SW480 (cell line): ENCODE measurements around the gene TEAD1.

Experiments used
- DNase-seq: peaks from one replicate; pipeline ENCODE4 v3.0.0-alpha.2; 2016; ENCODE audit warnings: low spot score

TEAD1 gene

GRCh38 chr11:12835286-12835685 lies 161.1 kb downstream of the TEAD1 start:
- no peak for DNase-seq

DNA sequence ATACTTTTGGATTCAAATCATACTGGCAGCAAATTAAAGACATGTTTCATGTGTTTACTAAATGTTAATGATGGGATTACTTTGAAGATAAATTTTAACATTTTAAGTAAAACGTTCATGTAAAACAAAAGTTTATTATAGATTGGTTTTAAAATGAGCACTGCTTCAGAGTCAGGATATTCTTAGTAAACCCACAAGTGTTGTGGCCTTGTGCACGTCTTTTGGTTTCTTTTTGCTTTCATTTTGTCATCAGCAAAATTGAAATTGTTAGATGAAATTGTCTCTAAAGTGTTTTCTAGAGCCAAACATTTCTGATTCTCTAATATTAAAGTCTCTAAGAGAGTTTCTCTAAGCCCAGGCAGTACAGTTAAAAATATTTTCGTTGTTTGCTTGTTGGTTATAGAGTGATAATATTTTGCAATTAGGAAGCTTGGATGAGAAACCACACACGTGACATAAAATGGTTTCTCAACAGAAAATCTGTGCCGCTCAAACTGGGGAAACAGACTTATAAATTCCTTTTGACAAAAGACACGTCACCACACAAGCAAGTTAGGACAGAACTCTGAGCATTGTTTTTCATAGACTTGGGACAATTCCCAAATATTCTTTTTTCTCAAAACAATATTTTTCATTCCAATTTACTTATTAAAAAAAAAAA lies 164.4 kb downstream of the TEAD1 start:
- no peak for DNase-seq

DNA sequence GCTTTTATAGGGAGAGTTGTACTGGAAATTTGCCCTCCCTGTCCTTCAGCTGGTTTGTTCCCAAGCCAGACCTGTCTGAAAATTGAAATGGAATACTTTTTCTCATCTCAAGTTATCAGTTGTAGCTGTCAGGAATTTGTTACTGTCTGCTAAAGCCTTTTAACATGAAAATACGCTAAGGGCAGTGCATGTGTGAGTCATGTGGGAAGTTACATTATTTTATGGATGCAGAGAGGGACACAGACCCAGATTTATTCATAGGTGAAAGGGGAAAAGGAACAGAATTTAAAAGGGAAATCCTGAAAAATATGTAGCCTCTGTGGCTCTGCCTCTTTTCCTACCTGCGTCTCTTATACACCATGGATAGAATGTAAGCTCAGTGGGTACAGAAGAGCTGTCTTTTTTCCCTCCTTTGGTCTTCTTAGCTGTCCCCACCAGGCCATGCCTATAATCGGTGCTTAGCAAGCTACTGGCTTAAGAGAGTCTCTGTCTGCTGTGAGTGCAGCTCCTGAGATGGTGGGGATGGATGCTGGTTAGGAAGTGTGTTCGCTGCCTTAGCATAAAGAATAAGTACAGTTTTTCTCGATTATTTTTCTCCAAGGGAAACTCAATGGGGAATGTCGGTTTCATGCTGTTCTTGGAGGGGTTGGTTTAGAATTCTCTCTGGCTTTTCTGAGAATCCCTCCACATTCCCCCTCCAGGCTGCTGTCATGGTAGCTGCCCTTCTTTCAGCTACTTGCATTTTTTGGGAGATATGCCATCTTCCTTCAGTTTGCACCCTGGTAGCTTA lies 166.8 kb downstream of the TEAD1 start:
- no peak for DNase-seq

- no peak for DNase-seq
Measured at GRCh38 chr11:12841946-12842630, 167.9 kb downstream of the TEAD1 start.

- DNase-seq = peak; percentile 39
Measured at GRCh38 chr11:12842933-12843636, 168.9 kb downstream of the TEAD1 start.

DNA sequence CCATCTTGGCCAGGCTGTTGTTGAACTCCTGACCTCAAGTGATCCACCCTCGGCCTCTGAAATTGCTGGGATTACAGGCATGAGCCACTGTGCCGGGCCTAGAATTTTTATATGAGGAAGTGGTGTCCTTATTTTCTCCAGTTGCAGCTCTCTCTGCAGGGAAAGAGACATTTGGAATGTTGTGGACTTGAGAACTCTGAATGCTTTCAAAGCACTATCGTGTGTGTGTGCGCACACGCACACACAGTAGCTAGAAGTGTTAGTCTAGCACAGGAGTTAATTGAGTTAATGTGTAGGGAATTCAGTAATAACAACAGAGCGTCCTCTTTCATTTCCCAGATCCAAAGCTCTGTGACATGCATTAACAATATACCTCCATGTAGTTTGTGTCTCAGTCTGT lies 170.9 kb downstream of the TEAD1 start:
- no peak for DNase-seq

DNA sequence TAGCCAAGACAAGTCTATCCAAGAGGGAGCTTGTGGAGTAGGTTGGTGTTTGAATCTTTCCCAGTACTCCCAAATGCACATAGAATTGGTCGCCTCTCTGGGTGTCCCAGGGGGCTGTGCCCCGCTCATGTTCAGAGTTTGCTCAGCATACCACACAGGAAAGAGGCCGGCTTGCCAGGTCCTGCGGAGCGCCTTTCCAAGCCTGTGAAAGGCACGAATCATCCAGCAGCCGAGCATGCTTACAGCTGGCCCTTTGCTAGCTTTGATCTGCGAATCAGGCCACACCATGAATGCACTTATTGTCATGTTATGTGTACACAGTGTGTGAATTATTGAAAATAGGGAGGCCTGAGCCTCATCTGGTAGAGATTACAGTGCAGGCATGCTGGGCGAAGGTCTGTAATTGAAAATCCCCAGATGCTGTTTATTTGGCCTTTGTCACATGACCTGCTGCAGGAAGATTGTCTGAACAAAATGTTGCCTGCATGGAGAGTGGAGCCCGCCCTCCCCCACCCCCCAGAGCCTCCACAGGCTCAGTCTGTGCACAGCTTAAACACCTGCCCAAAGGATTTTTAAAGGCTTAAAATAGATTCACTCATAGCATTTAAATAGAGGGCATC lies 171.6 kb downstream of the TEAD1 start:
- DNase-seq = peak; percentile 92

- no peak for DNase-seq
Measured at GRCh38 chr11:12846786-12847615, 172.8 kb downstream of the TEAD1 start.

DNA sequence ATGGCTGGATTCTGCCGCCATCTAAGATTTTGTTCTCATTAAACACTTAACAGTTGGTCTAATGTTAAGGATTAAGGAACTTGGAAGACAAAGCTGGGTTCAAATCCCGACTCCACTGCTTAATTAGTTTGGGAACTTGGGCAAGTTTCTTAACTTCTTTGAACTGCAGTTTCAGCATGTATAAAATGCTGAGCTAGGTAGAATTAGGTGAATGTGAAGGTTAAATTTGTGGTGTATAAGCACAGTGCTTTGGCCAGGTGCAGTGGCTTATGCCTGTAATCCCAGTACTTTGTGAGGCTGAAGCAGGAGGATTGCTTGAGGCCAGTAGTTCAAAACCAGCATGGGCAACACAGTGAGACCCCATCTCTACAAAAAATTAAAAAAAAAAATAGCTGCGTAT lies 174.2 kb downstream of the TEAD1 start:
- no peak for DNase-seq

DNA sequence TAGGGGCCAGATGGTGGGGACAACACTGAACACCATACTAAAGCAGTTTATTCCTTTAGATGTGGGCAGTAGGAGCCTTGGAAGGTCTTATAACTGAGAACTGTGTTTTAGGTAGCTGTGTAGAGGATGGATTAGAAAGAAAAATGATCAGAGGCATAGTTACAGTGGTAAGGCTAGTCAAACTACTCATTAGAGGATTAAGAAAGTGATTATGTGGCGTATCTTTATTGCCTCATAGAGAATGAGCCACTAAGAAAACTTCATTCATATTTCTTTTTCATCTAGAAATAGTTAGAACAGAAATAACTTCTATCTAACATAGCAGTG lies 179.1 kb downstream of the TEAD1 start:
- DNase-seq = no peak

- no peak for DNase-seq
Measured at GRCh38 chr11:12853652-12854296, 179.6 kb downstream of the TEAD1 start.

DNA sequence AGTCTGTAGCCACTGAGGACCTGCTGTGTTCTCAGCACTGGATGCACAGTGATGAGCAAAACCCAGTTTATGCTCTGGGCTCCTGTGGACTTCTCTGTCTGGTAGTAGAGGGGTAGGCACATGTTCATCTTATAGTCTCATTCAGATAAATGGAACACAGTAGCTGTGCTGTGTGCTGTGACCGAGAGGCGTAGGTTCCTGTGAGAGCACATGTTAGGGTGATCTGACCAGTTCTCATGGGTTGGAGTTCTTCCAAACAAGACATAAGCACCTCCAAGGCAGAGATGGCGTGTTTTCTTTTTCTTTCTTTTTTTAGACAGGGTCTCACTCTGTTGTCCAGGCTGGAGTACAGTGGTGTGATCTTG lies 180.1 kb downstream of the TEAD1 start:
- DNase-seq = no peak

DNA sequence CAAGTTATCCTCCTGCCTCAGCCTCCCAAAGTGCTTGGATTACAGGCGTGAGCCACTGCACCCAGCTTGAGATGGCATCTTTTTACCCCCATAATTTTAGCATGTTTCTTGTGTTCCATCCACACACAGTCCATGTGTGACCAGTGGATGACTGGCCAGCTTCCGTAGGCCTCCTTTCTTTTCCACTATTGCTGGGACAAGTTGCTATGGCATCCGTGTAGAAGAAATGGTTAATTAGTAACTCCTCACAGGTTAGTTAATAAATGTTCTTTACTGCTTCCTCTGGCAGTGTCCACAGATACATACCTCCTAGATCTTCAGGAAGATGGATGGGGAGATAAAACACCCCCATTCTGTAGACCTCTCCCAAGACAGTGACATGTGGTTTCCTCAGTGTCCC lies 180.6 kb downstream of the TEAD1 start:
- no peak for DNase-seq

- DNase-seq = no peak
Measured at GRCh38 chr11:12856338-12856737, 182.1 kb downstream of the TEAD1 start.

- DNase-seq = no peak
Measured at GRCh38 chr11:12857572-12857971, 183.4 kb downstream of the TEAD1 start.

DNA sequence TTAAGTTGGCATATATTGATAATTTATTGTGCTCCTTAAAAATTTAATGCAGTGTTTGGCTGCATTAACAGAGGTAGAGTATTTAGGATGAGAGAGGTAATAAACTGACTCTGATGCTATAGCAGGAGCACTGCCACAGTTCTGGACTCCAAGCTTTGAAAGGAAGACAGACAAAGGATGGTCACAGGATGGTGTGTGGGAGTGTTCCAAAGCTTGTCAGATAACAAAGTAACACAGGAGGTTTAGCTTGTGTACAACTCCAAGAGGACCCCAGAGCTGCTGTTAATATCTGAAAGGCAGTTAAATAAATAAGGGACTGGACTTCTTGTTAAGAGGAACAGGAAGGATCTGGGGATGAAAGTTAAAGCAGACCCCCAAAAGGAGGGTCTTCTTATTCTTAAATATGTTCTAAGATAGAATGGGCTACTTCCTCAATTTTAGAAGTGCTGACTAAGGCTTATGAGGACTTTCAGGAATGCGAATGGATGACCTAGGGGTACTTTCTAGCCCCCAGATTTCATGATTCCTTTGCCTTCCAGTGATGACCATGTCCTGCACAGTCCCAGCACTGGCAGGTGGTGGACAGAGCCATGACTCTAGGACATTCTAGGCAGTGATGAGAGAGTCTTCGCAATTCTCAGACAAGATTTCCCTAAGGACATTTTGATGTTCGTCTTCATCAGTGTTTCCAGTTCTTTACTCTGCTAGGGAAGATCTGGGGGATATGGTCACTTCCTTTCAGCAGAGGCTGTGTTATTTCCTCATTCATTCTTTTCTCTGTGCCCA lies 185.8 kb downstream of the TEAD1 start:
- DNase-seq = no peak

- DNase-seq = no peak
Measured at GRCh38 chr11:12860827-12861226, 186.6 kb downstream of the TEAD1 start.

DNA sequence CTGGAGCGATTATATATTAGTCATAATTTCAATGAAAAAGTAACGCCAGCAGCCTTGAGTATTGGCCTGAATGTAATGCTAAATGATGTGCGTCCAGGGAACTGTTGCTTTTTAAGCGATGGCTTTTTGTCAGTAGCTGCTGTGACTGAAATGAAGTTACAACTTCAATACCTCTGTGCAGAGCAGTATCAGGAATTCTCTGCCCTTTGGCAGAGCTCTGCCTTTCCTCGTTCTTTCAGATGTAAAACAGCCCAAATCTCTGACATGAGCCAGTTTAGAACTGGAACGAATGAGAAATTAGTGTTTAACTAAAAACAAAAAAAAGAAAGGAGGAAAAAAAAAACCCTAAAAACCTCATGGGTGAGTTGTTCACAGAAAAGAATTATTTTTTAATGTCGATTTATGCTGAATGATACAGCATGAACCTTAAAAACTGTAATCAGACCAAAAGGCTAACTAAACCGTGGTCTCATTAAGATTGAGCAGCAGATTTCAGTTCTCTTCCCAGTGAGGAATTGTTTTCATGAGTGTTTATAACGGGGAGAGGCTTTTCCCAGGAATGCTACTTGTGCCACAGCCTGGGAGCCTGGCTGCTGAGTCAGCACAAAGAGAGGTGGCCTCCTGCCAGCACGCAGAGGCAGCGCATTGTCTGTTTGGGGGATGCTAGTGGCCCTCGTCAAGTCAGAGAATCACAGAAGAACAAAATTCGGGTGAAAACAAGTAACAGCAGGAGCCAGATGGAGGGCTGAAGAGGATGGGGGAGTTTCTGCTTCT lies 188.7 kb downstream of the TEAD1 start:
- DNase-seq = no peak

DNA sequence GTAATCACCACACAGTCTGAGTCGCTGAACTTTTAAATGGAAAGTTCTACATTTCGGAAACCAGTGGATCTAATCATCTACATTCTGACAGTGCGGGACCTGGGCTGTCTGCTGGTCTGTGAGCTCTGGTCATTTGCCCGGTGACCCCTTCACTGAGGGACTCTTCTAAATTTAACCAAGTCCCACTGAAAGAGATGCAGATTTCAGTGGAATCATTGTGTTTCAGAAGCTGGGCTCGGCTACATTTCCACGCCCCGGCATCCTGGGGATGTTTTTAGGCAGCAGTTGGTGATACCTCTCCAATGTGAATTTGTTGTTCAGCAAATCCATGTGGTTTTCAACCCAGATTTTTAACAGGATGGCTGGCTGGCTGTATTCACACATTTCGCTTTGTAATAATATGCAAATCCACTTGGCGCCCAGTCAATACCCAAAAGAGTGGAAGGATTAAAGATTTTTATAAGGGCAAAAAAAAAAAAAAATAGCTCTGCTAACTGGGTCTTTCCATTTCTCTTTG lies 189.4 kb downstream of the TEAD1 start:
- DNase-seq = no peak
